HCT116 (cell line): Measurements from ENCODE around the gene GRHL3. TPM values are rescaled to one million over a fixed set of nuclear protein-coding genes. Genes with fewer than 3 reads are reported as not detected.

Experiments used
- ATAC-seq: fragments of 200-7000 bp; cut with Tn5 transposase; 2 replicates; pipeline ENCODE4 v1.9.1; 2020; ENCODE audit warnings: mild to moderate bottlenecking, moderate library complexity
- BruUV-seq: library from RNA; stranded (reverse); fragments of 400-500 nt; replicated peaks from 2 replicates; lab custom pipeline; 2021; lab: Mats Ljungman, UMichigan
- CTCF ChIA-PET: fragments of 300-600 bp; sonication (Branson Sonifier 250); formaldehyde crosslinking; loops from one replicate; lab custom pipeline; 2021; ENCODE audit warnings: antibody characterized with exemption; lab: Charles Lee
- POLR2A ChIA-PET: fragments of 300-600, 350-600 bp; sonication (Branson Sonifier 250); formaldehyde crosslinking; loops from one replicate; lab custom pipeline; 2021; ENCODE audit warnings: antibody characterized with exemption; lab: Charles Lee
- RAD21 ChIA-PET, 2 experiments: fragments of 300-600 bp; sonication (Branson Sonifier 250); formaldehyde crosslinking; loops; one replicate each; lab custom pipeline; 2023; ENCODE audit warnings: low total read pairs in 2 of 2; ENCODE audit not compliant: uncharacterized antibody in 2 of 2, unreplicated experiment in 2 of 2, low non-redundant PET in 1 of 2; lab: Charles Lee
- DNase-seq: peaks from one replicate; pipeline ENCODE4 v3.0.0-alpha.2; 2010; ENCODE audit warnings: low read depth, low spot score
- H2AFZ ChIP-seq: fragments of 200-600 bp; shearing (Covaris generic), sonication (generic); 2 replicates; pipeline ENCODE4 v1.6.1; 2017; ENCODE audit warnings: low read depth, mixed run types, mixed read lengths, antibody characterized with exemption, low read length; ENCODE audit not compliant: poor library complexity, severe bottlenecking
- H3K27ac ChIP-seq: 2 replicates; pipeline ENCODE4 v1.5.1; 2012; ENCODE audit warnings: low read depth, low read length
- H3K27me3 ChIP-seq: fragments of 200-600 bp; sonication (generic); 2 replicates; pipeline ENCODE4 v1.6.1; 2016; ENCODE audit warnings: mixed run types, low read length, mixed read lengths; ENCODE audit not compliant: insufficient read depth
- H3K36me3 ChIP-seq, 2 experiments: fragments of 200-500 bp in 1 of 2; fragments of 200-600 bp in 1 of 2; sonication (Bioruptor generic) in 1 of 2; sonication (generic) in 1 of 2; 2 replicates each; pipeline versions ENCODE4 v1.5.1 to v1.6.1; 2014 to 2016; ENCODE audit warnings: low read length in 2 of 2, inconsistent platforms in 1 of 2, mixed read lengths in 1 of 2, mixed run types in 1 of 2; ENCODE audit not compliant: insufficient read depth in 2 of 2, control insufficient read depth in 1 of 2
- H3K4me1 ChIP-seq, 2 experiments: fragments of 200-600 bp in 1 of 2; sonication (generic) in 1 of 2; 2 replicates each; pipeline versions ENCODE4 v1.5.1 to v1.6.1; 2012 to 2017; ENCODE audit warnings: low read length in 2 of 2, inconsistent platforms in 1 of 2, mild to moderate bottlenecking in 1 of 2, mixed read lengths in 1 of 2, mixed run types in 1 of 2, moderate library complexity in 1 of 2; ENCODE audit not compliant: insufficient read depth in 2 of 2, control insufficient read depth in 1 of 2
- H3K4me2 ChIP-seq: fragments of 200-600 bp; sonication (generic); 2 replicates; pipeline ENCODE4 v1.6.1; 2017; ENCODE audit warnings: mixed run types, low read length, mixed read lengths
- H3K4me3 ChIP-seq, 2 experiments: fragments of 200-600 bp in 1 of 2; sonication (generic) in 1 of 2; replicated peaks in 1 of 2; 2 replicates each; pipeline ENCODE4 v1.5.1; 2011 to 2016; ENCODE audit warnings: low read length in 2 of 2, control low read depth in 1 of 2, low read depth in 1 of 2, mild to moderate bottlenecking in 1 of 2, mixed read lengths in 1 of 2, mixed run types in 1 of 2
- H3K79me2 ChIP-seq: fragments of 200-600 bp; sonication (generic); 2 replicates; pipeline ENCODE4 v1.6.1; 2017; ENCODE audit warnings: mild to moderate bottlenecking, mixed run types, low read length, moderate library complexity, mixed read lengths; ENCODE audit not compliant: insufficient read depth
- H3K9ac ChIP-seq: fragments of 200-600 bp; sonication (generic); 2 replicates; pipeline ENCODE4 v1.6.1; 2016; ENCODE audit warnings: low read length, mixed read lengths
- H3K9me2 ChIP-seq: fragments of 200-600 bp; sonication (generic), shearing (Covaris generic); 2 replicates; pipeline ENCODE4 v1.6.1; 2017; ENCODE audit warnings: mixed run types, mild to moderate bottlenecking, moderate library complexity; ENCODE audit not compliant: insufficient read depth
- H3K9me3 ChIP-seq, 2 experiments: fragments of 200-500 bp in 1 of 2; fragments of 200-600 bp in 1 of 2; sonication (Bioruptor generic) in 1 of 2; sonication (generic) in 1 of 2; 2 replicates each; pipeline ENCODE4 v1.6.1; 2014 to 2017; ENCODE audit warnings: low read length in 2 of 2, mixed read lengths in 2 of 2, inconsistent platforms in 1 of 2, low read depth in 1 of 2, mild to moderate bottlenecking in 1 of 2, mixed run types in 1 of 2, moderate library complexity in 1 of 2; ENCODE audit not compliant: control insufficient read depth in 1 of 2, insufficient read depth in 1 of 2
- H4K20me1 ChIP-seq: fragments of 200-600 bp; sonication (generic), shearing (Covaris generic); 2 replicates; pipeline ENCODE4 v1.6.1; 2017; ENCODE audit warnings: mixed run types, mild to moderate bottlenecking, moderate library complexity; ENCODE audit not compliant: insufficient read depth
- CBX3 ChIP-seq: IDR thresholded peaks from 2 replicates; pipeline ENCODE4 v1.6.1; 2012; ENCODE audit warnings: low read depth
- CEBPB ChIP-seq: IDR thresholded peaks from 2 replicates; pipeline ENCODE4 v1.6.1; 2012; ENCODE audit warnings: low read depth
- EZH2 ChIP-seq: fragments of 200-600 bp; sonication (generic); IDR thresholded peaks from 2 replicates; pipeline ENCODE4 v1.6.1; 2017; ENCODE audit warnings: antibody characterized with exemption, mixed run types
- EZH2phosphoT487 ChIP-seq: fragments of 200-600 bp; IDR thresholded peaks from 2 replicates; pipeline ENCODE4 v1.6.1; 2018; ENCODE audit warnings: antibody characterized with exemption, borderline replicate concordance
- FOSL1 ChIP-seq: IDR thresholded peaks from 2 replicates; pipeline ENCODE4 v1.6.1; 2012; ENCODE audit warnings: low read depth
- JUND ChIP-seq: IDR thresholded peaks from 2 replicates; pipeline ENCODE4 v1.6.1; 2012
- POLR2A ChIP-seq: IDR thresholded peaks from 2 replicates; pipeline ENCODE4 v1.7.0; 2011; ENCODE audit warnings: borderline replicate concordance; ENCODE audit not compliant: insufficient read depth, insufficient read length; ENCODE audit errors: extremely low read depth
- RAD21 ChIP-seq: IDR thresholded peaks from 2 replicates; pipeline ENCODE4 v1.6.1; 2012; ENCODE audit warnings: low read depth, mild to moderate bottlenecking
- SRF ChIP-seq: IDR thresholded peaks from 2 replicates; pipeline ENCODE4 v1.6.1; 2012; ENCODE audit warnings: low read depth
- TCF7L2 ChIP-seq: IDR thresholded peaks from 2 replicates; pipeline ENCODE4 v1.7.0; 2011; ENCODE audit warnings: borderline replicate concordance, inconsistent platforms; ENCODE audit not compliant: insufficient read depth, insufficient read length; ENCODE audit errors: extremely low read depth
- YY1 ChIP-seq: IDR thresholded peaks from 2 replicates; pipeline ENCODE4 v1.6.1; 2011; ENCODE audit warnings: low read length, low read depth, moderate library complexity, mild to moderate bottlenecking; ENCODE audit not compliant: insufficient replicate concordance; ENCODE audit errors: extremely low read depth
- ZFX ChIP-seq: fragments of 450-650 bp; IDR thresholded peaks from 2 replicates; pipeline ENCODE4 v1.6.1; 2017
- intact Hi-C: fragments of 100-400 bp; cut with micrococcal nuclease; formaldehyde crosslinking; loops from 2 replicates; pipeline ENCODE4 v1.10.0; 2022
- total RNA-seq: library from RNA; stranded (reverse); gene quantifications from one replicate; pipeline ENCODE4 v1.2.1, GENCODE V29; 2021; ENCODE audit not compliant: unreplicated experiment
- TF ChIP-seq, protein P1 (sequence below): IDR thresholded peaks from 2 replicates; pipeline ENCODE4 v1.6.1; 2012; ENCODE audit warnings: low read depth
- TF ChIP-seq, protein P2 (sequence below): IDR thresholded peaks from 2 replicates; pipeline ENCODE4 v1.6.1; 2011; ENCODE audit warnings: mild to moderate bottlenecking, low read length, moderate library complexity; ENCODE audit not compliant: insufficient replicate concordance; ENCODE audit errors: extremely low read depth
- TF ChIP-seq, protein P3 (sequence below): IDR thresholded peaks from 2 replicates; pipeline ENCODE4 v1.6.1; 2012
- TF ChIP-seq, protein P4 (sequence below): IDR thresholded peaks from 2 replicates; pipeline ENCODE4 v1.6.1; 2012

Gene GRHL3
- total RNA-seq, 1 experiment from 2014 or later = 1.0 TPM

DNA sequence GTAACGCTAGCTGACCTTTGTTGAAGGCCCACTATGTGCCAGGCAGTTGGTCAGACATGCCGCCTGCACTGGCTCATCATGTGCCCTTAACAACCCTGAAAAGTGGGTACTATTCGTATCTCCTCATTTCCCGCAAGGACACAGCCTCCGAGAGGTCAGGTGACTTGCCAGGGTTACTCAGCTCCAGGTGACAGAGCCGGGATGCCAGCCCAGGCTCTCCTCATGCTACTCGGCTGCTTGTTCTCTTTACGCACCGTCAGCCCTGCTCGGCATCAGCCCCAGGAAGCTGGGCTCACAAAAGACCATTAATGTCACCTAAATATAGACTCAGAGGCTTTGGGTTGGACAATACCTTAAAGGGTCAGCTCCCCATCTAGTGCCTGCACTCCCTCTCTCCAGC is 29.0 kb downstream of the GRHL3 start:
- no peak for TF ChIP-seq FOSL1
- no peaks in the 10 kb centered on the region for H3K36me3 ChIP-seq
- H3K9me3 ChIP-seq = no peaks in the 10 kb centered on the region
- H3K4me2 ChIP-seq = no peak overlapping the region
- peaks cover 5% of the 10 kb centered on the region; the same call in 1 of the 2 replicates for H3K27me3 ChIP-seq
- no peaks in the 10 kb centered on the region for H3K9me2 ChIP-seq
- ATAC-seq (no peak), DNase-seq (no peak)
- H3K79me2 ChIP-seq = no peaks in the 10 kb centered on the region
- ChIA-PET CTCF (no interaction called here), RAD21 (no interaction called here), POLR2A (no interaction called here)
- H3K4me1 ChIP-seq = peaks cover 3 to 11% of the 10 kb centered on the region in 2 experiments; a peak in 3 of 4 replicates
- no peak overlapping the region for H3K4me3 ChIP-seq
- H3K27ac ChIP-seq = no peak overlapping the region
- intact Hi-C loops = no loop called here
- no TSS peak for BruUV-seq
- H4K20me1 ChIP-seq = no peaks in the 10 kb centered on the region
- H3K9ac ChIP-seq = no peak overlapping the region
- no peak overlapping the region for H2AFZ ChIP-seq

DNA sequence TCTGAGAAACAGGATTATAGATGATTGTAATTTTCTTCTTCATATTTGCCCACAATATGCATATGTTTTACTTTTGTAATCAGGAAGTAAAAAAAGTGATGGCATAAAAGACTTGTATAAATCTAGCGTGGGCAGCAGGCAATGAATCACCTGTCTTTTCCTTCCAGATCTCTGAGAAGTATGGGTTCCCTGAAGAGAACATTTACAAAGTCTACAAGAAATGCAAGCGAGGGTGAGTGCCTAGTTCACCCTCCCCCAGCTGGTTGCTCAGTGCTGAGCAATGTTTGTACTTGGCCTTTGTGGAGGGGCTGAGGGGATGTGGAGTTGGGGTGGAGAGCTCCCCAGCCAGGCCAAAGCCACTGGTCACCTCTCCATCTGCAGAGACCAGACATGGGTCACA is 30.7 kb downstream of the GRHL3 start:
- POLR2A ChIA-PET = no interaction called here
- TF ChIP-seq RAD21 (no peak), YY1 (no peak), CEBPB (no peak), FOSL1 (no peak), TCF7L2 (no peak), POLR2A (no peak), CBX3 (no peak), JUND (no peak), ZFX (no peak), SRF (no peak), EZH2 (no peak), EZH2phosphoT487 (no peak)
- TF ChIP-seq, protein P1, sequence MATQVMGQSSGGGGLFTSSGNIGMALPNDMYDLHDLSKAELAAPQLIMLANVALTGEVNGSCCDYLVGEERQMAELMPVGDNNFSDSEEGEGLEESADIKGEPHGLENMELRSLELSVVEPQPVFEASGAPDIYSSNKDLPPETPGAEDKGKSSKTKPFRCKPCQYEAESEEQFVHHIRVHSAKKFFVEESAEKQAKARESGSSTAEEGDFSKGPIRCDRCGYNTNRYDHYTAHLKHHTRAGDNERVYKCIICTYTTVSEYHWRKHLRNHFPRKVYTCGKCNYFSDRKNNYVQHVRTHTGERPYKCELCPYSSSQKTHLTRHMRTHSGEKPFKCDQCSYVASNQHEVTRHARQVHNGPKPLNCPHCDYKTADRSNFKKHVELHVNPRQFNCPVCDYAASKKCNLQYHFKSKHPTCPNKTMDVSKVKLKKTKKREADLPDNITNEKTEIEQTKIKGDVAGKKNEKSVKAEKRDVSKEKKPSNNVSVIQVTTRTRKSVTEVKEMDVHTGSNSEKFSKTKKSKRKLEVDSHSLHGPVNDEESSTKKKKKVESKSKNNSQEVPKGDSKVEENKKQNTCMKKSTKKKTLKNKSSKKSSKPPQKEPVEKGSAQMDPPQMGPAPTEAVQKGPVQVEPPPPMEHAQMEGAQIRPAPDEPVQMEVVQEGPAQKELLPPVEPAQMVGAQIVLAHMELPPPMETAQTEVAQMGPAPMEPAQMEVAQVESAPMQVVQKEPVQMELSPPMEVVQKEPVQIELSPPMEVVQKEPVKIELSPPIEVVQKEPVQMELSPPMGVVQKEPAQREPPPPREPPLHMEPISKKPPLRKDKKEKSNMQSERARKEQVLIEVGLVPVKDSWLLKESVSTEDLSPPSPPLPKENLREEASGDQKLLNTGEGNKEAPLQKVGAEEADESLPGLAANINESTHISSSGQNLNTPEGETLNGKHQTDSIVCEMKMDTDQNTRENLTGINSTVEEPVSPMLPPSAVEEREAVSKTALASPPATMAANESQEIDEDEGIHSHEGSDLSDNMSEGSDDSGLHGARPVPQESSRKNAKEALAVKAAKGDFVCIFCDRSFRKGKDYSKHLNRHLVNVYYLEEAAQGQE = no peak
- TF ChIP-seq, protein P2, sequence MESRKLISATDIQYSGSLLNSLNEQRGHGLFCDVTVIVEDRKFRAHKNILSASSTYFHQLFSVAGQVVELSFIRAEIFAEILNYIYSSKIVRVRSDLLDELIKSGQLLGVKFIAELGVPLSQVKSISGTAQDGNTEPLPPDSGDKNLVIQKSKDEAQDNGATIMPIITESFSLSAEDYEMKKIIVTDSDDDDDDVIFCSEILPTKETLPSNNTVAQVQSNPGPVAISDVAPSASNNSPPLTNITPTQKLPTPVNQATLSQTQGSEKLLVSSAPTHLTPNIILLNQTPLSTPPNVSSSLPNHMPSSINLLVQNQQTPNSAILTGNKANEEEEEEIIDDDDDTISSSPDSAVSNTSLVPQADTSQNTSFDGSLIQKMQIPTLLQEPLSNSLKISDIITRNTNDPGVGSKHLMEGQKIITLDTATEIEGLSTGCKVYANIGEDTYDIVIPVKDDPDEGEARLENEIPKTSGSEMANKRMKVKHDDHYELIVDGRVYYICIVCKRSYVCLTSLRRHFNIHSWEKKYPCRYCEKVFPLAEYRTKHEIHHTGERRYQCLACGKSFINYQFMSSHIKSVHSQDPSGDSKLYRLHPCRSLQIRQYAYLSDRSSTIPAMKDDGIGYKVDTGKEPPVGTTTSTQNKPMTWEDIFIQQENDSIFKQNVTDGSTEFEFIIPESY = no peak
- TF ChIP-seq, protein P3, sequence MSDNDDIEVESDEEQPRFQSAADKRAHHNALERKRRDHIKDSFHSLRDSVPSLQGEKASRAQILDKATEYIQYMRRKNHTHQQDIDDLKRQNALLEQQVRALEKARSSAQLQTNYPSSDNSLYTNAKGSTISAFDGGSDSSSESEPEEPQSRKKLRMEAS = no peak
- TF ChIP-seq, protein P4, sequence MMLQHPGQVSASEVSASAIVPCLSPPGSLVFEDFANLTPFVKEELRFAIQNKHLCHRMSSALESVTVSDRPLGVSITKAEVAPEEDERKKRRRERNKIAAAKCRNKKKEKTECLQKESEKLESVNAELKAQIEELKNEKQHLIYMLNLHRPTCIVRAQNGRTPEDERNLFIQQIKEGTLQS = no peak
- H3K4me2 ChIP-seq = no peak overlapping the region
- H3K27me3 ChIP-seq = no peaks in the 10 kb centered on the region
- H3K4me3 ChIP-seq = no peak overlapping the region
- no peaks in the 10 kb centered on the region for H4K20me1 ChIP-seq
- no TSS peak for BruUV-seq
- H3K9me3 ChIP-seq = no peaks in the 10 kb centered on the region
- CTCF ChIA-PET = no interaction called here
- DNase-seq (no peak), ATAC-seq (no peak)
- intact Hi-C loops = no loop called here
- H3K79me2 ChIP-seq = no peaks in the 10 kb centered on the region
- H3K36me3 ChIP-seq = no peaks in the 10 kb centered on the region
- H3K9me2 ChIP-seq = no peaks in the 10 kb centered on the region
- RAD21 ChIA-PET = no interaction called here
- H2AFZ ChIP-seq = no peak overlapping the region
- peaks cover 3 to 11% of the 10 kb centered on the region in 2 experiments; a peak in 3 of 4 replicates for H3K4me1 ChIP-seq
- no peak overlapping the region for H3K9ac ChIP-seq
- no peak overlapping the region for H3K27ac ChIP-seq
